ENCODE measurements around the gene FHL1. TPM values are rescaled to one million over a fixed set of nuclear protein-coding genes. Genes with fewer than 3 reads are reported as not detected.

FHL1 gene
- total RNA-seq, 1 experiment from 2014 or later = 20.0 TPM

DNA sequence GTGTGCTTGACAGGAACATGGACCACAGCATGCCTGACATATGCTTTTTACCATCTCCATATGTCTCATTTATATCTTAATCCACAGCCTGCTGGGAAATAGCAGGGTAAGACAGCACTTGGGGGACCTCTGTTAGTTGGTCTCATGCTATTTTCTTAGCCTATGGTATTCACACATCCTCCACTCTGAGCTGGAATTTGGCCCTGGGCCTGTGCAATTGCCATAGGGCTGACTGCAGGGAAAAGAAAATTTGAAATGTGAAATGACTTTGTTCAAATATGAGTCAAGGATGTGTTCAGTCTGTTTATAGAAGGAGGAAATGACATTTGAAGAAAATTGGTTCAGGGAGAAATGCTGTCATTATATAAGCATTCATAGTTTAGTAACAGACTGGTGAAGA is 113.4 kb downstream of the FHL1 start:
- Histone ChIP-seq H3K9ac (ENCODE audit: low read length) (no peak overlapping the region), H3K4me3 (replicated peaks in 1 of 2; ENCODE audit: low read depth in 1 of 2, low read length in 2 of 2) (no peak overlapping the region), H3K9me2 (ENCODE audit: insufficient read depth) (no peaks in the 10 kb centered on the region), H3K9me3 (ENCODE audit: control insufficient read depth in 1 of 2, insufficient read depth in 1 of 2, low read depth in 1 of 2, low read length in 2 of 2) (no peaks in the 10 kb centered on the region), H4K20me1 (ENCODE audit: insufficient read depth) (no peaks in the 10 kb centered on the region), H3K27me3 (ENCODE audit: insufficient read depth, low read length) (no peaks in the 10 kb centered on the region), H3K79me2 (ENCODE audit: insufficient read depth, low read length) (no peaks in the 10 kb centered on the region), H2AFZ (ENCODE audit: low read depth, low read length, poor library complexity, severe bottlenecking) (no peak overlapping the region), H3K27ac (ENCODE audit: low read depth, low read length) (no peak overlapping the region), H3K36me3 (ENCODE audit: control insufficient read depth in 1 of 2, insufficient read depth in 2 of 2, low read length in 2 of 2) (no peaks in the 10 kb centered on the region), H3K4me1 (ENCODE audit: control insufficient read depth in 1 of 2, insufficient read depth in 2 of 2, low read length in 2 of 2) (peaks cover 0 to 1% of the 10 kb centered on the region in 2 experiments; a peak in 1 of 4 replicates), H3K4me2 (ENCODE audit: low read length) (no peak overlapping the region)
- no TSS peak for BruUV-seq (replicated peaks)
- no peak for ATAC-seq
- intact Hi-C loops (cut with micrococcal nuclease) = loop anchor here (10.0 kb wide), 1 partner anchor 96 kb away; no protein-coding TSS in a partner anchor
- DNase-seq (ENCODE audit: low read depth, low spot score) = no peak
- RAD21 ChIA-PET (ENCODE audit: low non-redundant PET in 1 of 2, low total read pairs in 2 of 2, uncharacterized antibody in 2 of 2, unreplicated experiment in 2 of 2) = no interaction called here
- POLR2A ChIA-PET = no interaction called here
- TF ChIP-seq RAD21 (IDR thresholded peaks at IDR 0.05; ENCODE audit: low read depth) = no peak
- TF ChIP-seq ZNF274 (IDR thresholded peaks at IDR 0.05; ENCODE audit: low read depth, low read length) = no peak
- TF ChIP-seq, protein P1, sequence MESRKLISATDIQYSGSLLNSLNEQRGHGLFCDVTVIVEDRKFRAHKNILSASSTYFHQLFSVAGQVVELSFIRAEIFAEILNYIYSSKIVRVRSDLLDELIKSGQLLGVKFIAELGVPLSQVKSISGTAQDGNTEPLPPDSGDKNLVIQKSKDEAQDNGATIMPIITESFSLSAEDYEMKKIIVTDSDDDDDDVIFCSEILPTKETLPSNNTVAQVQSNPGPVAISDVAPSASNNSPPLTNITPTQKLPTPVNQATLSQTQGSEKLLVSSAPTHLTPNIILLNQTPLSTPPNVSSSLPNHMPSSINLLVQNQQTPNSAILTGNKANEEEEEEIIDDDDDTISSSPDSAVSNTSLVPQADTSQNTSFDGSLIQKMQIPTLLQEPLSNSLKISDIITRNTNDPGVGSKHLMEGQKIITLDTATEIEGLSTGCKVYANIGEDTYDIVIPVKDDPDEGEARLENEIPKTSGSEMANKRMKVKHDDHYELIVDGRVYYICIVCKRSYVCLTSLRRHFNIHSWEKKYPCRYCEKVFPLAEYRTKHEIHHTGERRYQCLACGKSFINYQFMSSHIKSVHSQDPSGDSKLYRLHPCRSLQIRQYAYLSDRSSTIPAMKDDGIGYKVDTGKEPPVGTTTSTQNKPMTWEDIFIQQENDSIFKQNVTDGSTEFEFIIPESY (IDR thresholded peaks at IDR 0.05; ENCODE audit: extremely low read depth, insufficient replicate concordance, low read length) = no peak
- no peak for TF ChIP-seq ZFX (IDR thresholded peaks at IDR 0.05)
- TF ChIP-seq SRF (IDR thresholded peaks at IDR 0.05; ENCODE audit: low read depth) = no peak
- TF ChIP-seq CTCF (IDR thresholded peaks at IDR 0.05 in 2 of 3, conservative IDR thresholded peaks at IDR 0.05 in 1 of 3; ENCODE audit: borderline replicate concordance in 1 of 3, insufficient read depth in 1 of 3, low read depth in 2 of 3, low read length in 2 of 3) = no peak
- no peak for TF ChIP-seq EZH2 (IDR thresholded peaks at IDR 0.05)
- TF ChIP-seq YY1 (IDR thresholded peaks at IDR 0.05; ENCODE audit: extremely low read depth, insufficient replicate concordance, low read depth, low read length) = no peak
- no peak for TF ChIP-seq FOSL1 (IDR thresholded peaks at IDR 0.05; ENCODE audit: low read depth)
- TF ChIP-seq SIN3A (IDR thresholded peaks at IDR 0.05; ENCODE audit: low read depth) = no peak
- no peak for TF ChIP-seq EGR1 (IDR thresholded peaks at IDR 0.05; ENCODE audit: low read depth)
- CTCF ChIA-PET = no interaction called here

Other genes starting within 250 kb of the FHL1 start
- gene MMGT1, start 173.5 kb upstream of the FHL1 start, total RNA-seq (2021; ENCODE audit: unreplicated experiment) = 23.2 TPM
- gene SLC9A6, start 162.1 kb upstream of the FHL1 start, total RNA-seq (2021; ENCODE audit: unreplicated experiment) = 10.8 TPM
- 15.0 TPM for gene MAP7D3, start 103.9 kb downstream of the FHL1 start, total RNA-seq (2021; ENCODE audit: unreplicated experiment)
- gene ADGRG4, start 153.4 kb downstream of the FHL1 start, total RNA-seq (2021; ENCODE audit: unreplicated experiment) = not detected